CD14-positive monocyte (primary cell): ENCODE data around the gene DYNLT1. TPM values are rescaled to one million over a fixed set of nuclear protein-coding genes. Genes with fewer than 3 reads are reported as not detected.

ENCODE experiments used
- DNase-seq, 3 donors: peaks; one replicate each; pipeline ENCODE4 v3.0.0-alpha.2; 2011 to 2022
- H2AFZ ChIP-seq: 2 replicates; pipeline ENCODE4 v1.6.0; 2012; ENCODE audit warnings: mild to moderate bottlenecking, low read depth, low read length, inconsistent platforms; ENCODE audit not compliant: insufficient read depth, poor library complexity, severe bottlenecking
- H3K27ac ChIP-seq, 2 donors: 1 replicate in 1 of 2; 2 replicates in 1 of 2; pipeline ENCODE4 v1.5.1; 2012 to 2013; ENCODE audit warnings: low read length in 2 of 2, control low read depth in 1 of 2, inconsistent platforms in 1 of 2, low read depth in 1 of 2, mild to moderate bottlenecking in 1 of 2
- H3K27me3 ChIP-seq, 2 donors: one replicate each; pipeline versions ENCODE4 v1.6.0 to v1.6.1; 2011 to 2013; ENCODE audit warnings: low read length in 2 of 2; ENCODE audit not compliant: control insufficient read depth in 2 of 2, insufficient read depth in 2 of 2
- H3K36me3 ChIP-seq, 2 donors: replicated peaks in 1 of 2; 1 replicate in 1 of 2; 2 replicates in 1 of 2; pipeline versions ENCODE4 v1.5.1 to v1.6.1; 2012 to 2013; ENCODE audit warnings: low read length in 2 of 2, control low read depth in 1 of 2, inconsistent platforms in 1 of 2, mild to moderate bottlenecking in 1 of 2; ENCODE audit not compliant: insufficient read depth in 2 of 2, control insufficient read depth in 1 of 2
- H3K4me1 ChIP-seq, 2 donors: 1 replicate in 1 of 2; 2 replicates in 1 of 2; pipeline versions ENCODE4 v1.5.1 to v1.6.1; 2012 to 2013; ENCODE audit warnings: low read length in 2 of 2, control low read depth in 1 of 2, inconsistent platforms in 1 of 2, mild to moderate bottlenecking in 1 of 2, moderate library complexity in 1 of 2; ENCODE audit not compliant: insufficient read depth in 2 of 2, control insufficient read depth in 1 of 2
- H3K4me2 ChIP-seq: replicated peaks from 2 replicates; pipeline ENCODE3; 2012; ENCODE audit warnings: low read length, moderate library complexity, mild to moderate bottlenecking; ENCODE audit not compliant: poor library complexity, severe bottlenecking; ENCODE audit errors: extremely low read depth
- H3K4me3 ChIP-seq, 3 experiments: fragments of 200-600 bp in 1 of 3; sonication (generic) in 1 of 3; replicated peaks in 1 of 3; 1 replicate in 2 of 3; 2 replicates in 1 of 3; pipeline ENCODE4 v1.5.1; 2011 to 2013; ENCODE audit warnings: low read length in 3 of 3, mild to moderate bottlenecking in 3 of 3, control low read depth in 2 of 3, low read depth in 2 of 3, inconsistent platforms in 1 of 3, moderate library complexity in 1 of 3
- H3K79me2 ChIP-seq: 2 replicates; pipeline ENCODE4 v1.6.0; 2012; ENCODE audit warnings: mild to moderate bottlenecking, control low read depth, inconsistent platforms, low read length, moderate library complexity; ENCODE audit not compliant: insufficient read depth
- H3K9ac ChIP-seq: 2 replicates; pipeline ENCODE4 v1.6.0; 2017; ENCODE audit warnings: low read length, mild to moderate bottlenecking; ENCODE audit not compliant: insufficient read depth, poor library complexity, severe bottlenecking
- H3K9me3 ChIP-seq, 2 donors: replicated peaks in 1 of 2; 1 replicate in 1 of 2; 2 replicates in 1 of 2; pipeline versions ENCODE4 v1.5.1 to v1.6.1; 2012 to 2013; ENCODE audit warnings: low read length in 2 of 2, control low read depth in 1 of 2; ENCODE audit not compliant: control insufficient read depth in 1 of 2, insufficient read depth in 1 of 2
- H4K20me1 ChIP-seq: 2 replicates; pipeline ENCODE4 v1.6.0; 2012; ENCODE audit warnings: mild to moderate bottlenecking, low read length, control low read depth, moderate library complexity; ENCODE audit not compliant: insufficient read depth
- H3K27ac Mint-ChIP-seq, 7 donors: one replicate each; pipeline ENCODE4 v1.8.0; 2020; ENCODE audit warnings: mild to moderate bottlenecking in 7 of 7, mixed read lengths in 7 of 7, moderate library complexity in 6 of 7, inconsistent platforms in 2 of 7
- H3K27me3 Mint-ChIP-seq, 3 donors: one replicate each; pipeline ENCODE4 v1.8.0; 2021 to 2022; ENCODE audit warnings: low read depth in 3 of 3, mild to moderate bottlenecking in 3 of 3, mixed read lengths in 3 of 3, moderate library complexity in 3 of 3, inconsistent platforms in 1 of 3
- H3K36me3 Mint-ChIP-seq, 2 donors: one replicate each; pipeline ENCODE4 v1.8.0; 2020; ENCODE audit warnings: mixed read lengths in 2 of 2, inconsistent platforms in 1 of 2, mild to moderate bottlenecking in 1 of 2
- H3K4me1 Mint-ChIP-seq: one replicate; pipeline ENCODE4 v1.8.0; 2020; ENCODE audit warnings: mild to moderate bottlenecking, mixed read lengths
- H3K4me3 Mint-ChIP-seq, 2 donors: one replicate each; pipeline ENCODE4 v1.8.0; 2020; ENCODE audit warnings: mild to moderate bottlenecking in 2 of 2, mixed read lengths in 2 of 2, moderate library complexity in 1 of 2
- H3K9me3 Mint-ChIP-seq, 7 donors: one replicate each; pipeline ENCODE4 v1.8.0; 2020 to 2022; ENCODE audit warnings: mixed read lengths in 7 of 7, mild to moderate bottlenecking in 6 of 7, moderate library complexity in 6 of 7, inconsistent platforms in 2 of 7
- CTCF ChIP-seq: fragments of 200-600 bp; IDR thresholded peaks from one replicate; pipeline ENCODE4 v1.8.0; 2022; ENCODE audit warnings: antibody characterized with exemption, mild to moderate bottlenecking
- WGBS: methylation state at CpG from one replicate; pipeline ENCODE4 v1.1.5; 2013; ENCODE audit warnings: missing lambda C conversion rate; ENCODE audit not compliant: insufficient coverage; 5-methylcytosine and 5-hydroxymethylcytosine counted together
- intact Hi-C, 2 donors: fragments of 100-400 bp; cut with micrococcal nuclease; formaldehyde crosslinking; loops; one replicate each; pipeline versions ENCODE4 v1.15.0 to v1.15.1; 2023
- polyA plus RNA-seq, 3 donors: library from polyadenylated mRNA; depleted of rRNA in 1 of 3; unstranded in 2 of 3; stranded (reverse) in 1 of 3; fragments of 300-500 nt in 2 of 3; fragments of >200 nt in 1 of 3; fragmentation: Illumina TruSeq in 2 of 3; gene quantifications; 1 replicate in 2 of 3; 2 replicates in 1 of 3; pipeline ENCODE4 v1.2.3, GENCODE V29; 2012 to 2021

DYNLT1 gene
- polyA plus RNA-seq, 3 donors = 248 to 287 (median 286) TPM

GRCh38 chr6:158611541-158612370, 32.8 kb downstream of the DYNLT1 start:
- Histone ChIP-seq H3K79me2 (no peaks in the 10 kb centered on the region), H3K27ac (no peak overlapping the region), H3K4me3 (no peak overlapping the region), H3K4me1 (no peaks in the 10 kb centered on the region), H2AFZ (no peak overlapping the region), H3K9ac (no peak overlapping the region), H3K36me3 (peaks cover 55 to 74% of the 10 kb centered on the region in 2 donors), H3K4me2 (no peak overlapping the region), H4K20me1 (no peaks in the 10 kb centered on the region), H3K27me3 (no peaks in the 10 kb centered on the region), H3K9me3 (no peaks in the 10 kb centered on the region)
- H3K27ac Mint-ChIP-seq = peak overlapping the region in 2 of 7 donors; percentile 3 to 18
- peaks cover 0 to 10% (median 3%) of the 10 kb centered on the region in 7 donors for H3K9me3 Mint-ChIP-seq
- intact Hi-C loops = no loop called here
- no peaks in the 10 kb centered on the region for H3K4me1 Mint-ChIP-seq
- H3K4me3 Mint-ChIP-seq = no peak overlapping the region
- TF ChIP-seq CTCF = no peak
- H3K27me3 Mint-ChIP-seq = no peaks in the 10 kb centered on the region
- WGBS = 91% methylated on average over 4 of the region's 14 CpGs
- H3K36me3 Mint-ChIP-seq = peaks cover 70 to 88% of the 10 kb centered on the region in 2 donors
- DNase-seq = no peak

GRCh38 chr6:158611039-158611438, 33.5 kb downstream of the DYNLT1 start:
- no peak for TF ChIP-seq CTCF
- intact Hi-C loops = no loop called here
- no peak for DNase-seq
- H3K4me3 ChIP-seq = no peak overlapping the region
- Mint-ChIP-seq H3K4me1 (no peaks in the 10 kb centered on the region), H3K36me3 (peaks cover 69 to 87% of the 10 kb centered on the region in 2 donors), H3K27me3 (no peaks in the 10 kb centered on the region), H3K27ac (peak overlapping the region in 1 of 7 donors; percentile 23), H3K9me3 (peaks cover 0 to 10% (median 3%) of the 10 kb centered on the region in 7 donors), H3K4me3 (no peak overlapping the region)
- no peak overlapping the region for H3K9ac ChIP-seq
- H2AFZ ChIP-seq = no peak overlapping the region
- H3K4me2 ChIP-seq = no peak overlapping the region
- H3K79me2 ChIP-seq = no peaks in the 10 kb centered on the region
- H3K27ac ChIP-seq = no peak overlapping the region
- H3K4me1 ChIP-seq = no peaks in the 10 kb centered on the region
- WGBS = 100% methylated on average over 3 of the region's 3 CpGs
- H3K9me3 ChIP-seq = no peaks in the 10 kb centered on the region
- no peaks in the 10 kb centered on the region for H4K20me1 ChIP-seq
- peaks cover 59 to 81% of the 10 kb centered on the region in 2 donors for H3K36me3 ChIP-seq
- H3K27me3 ChIP-seq = no peaks in the 10 kb centered on the region
